Lower leg skin (tissue), 4 donors: Measurements from ENCODE around the gene DDI2. TPM values are rescaled to one million over a fixed set of nuclear protein-coding genes. Genes with fewer than 3 reads are reported as not detected.
"Not testable (repeated sequence)": the region's sequence is repeated elsewhere in the genome, so short reads cannot be mapped to it uniquely, and the experiment has no call there.

Experiments
- DNase-seq, 2 donors: peaks; one replicate each; pipeline ENCODE4 v3.0.0-alpha.2; 2019; ENCODE audit warnings: low spot score in 2 of 2
- H3K4me3 ChIP-seq: fragments of 200-600 bp; sonication (generic); 2 replicates; pipeline ENCODE4 v1.5.1; 2017; ENCODE audit warnings: mild to moderate bottlenecking, low read depth; ENCODE audit not compliant: poor library complexity, severe bottlenecking
- CTCF ChIP-seq, 3 donors: fragments of 450-650 bp; IDR thresholded peaks; one replicate each; pipeline ENCODE4 v1.5.1; 2016; ENCODE audit warnings: antibody characterized with exemption in 3 of 3, mild to moderate bottlenecking in 3 of 3, moderate library complexity in 2 of 3
- POLR2A ChIP-seq, 2 donors: fragments of 450-650 bp; IDR thresholded peaks; one replicate each; pipeline ENCODE4 v1.6.1; 2016 to 2017; ENCODE audit warnings: antibody characterized with exemption in 2 of 2, mild to moderate bottlenecking in 1 of 2, moderate library complexity in 1 of 2
- WGBS, 2 donors: methylation state at CpG; one replicate each; pipeline ENCODE4 v1.1.5; 2018; 5-methylcytosine and 5-hydroxymethylcytosine counted together
- intact Hi-C: fragments of 100-400 bp; cut with DNase I; formaldehyde crosslinking; loops from one replicate; pipeline ENCODE4 v1.15.0; 2023; ENCODE audit warnings: low total_unique reads
- total RNA-seq, 4 donors: library from RNA; depleted of rRNA; stranded (reverse); fragments of >200 nt; gene quantifications; one replicate each; pipeline ENCODE4 v1.1.0, GENCODE V29; 2016

The DDI2 gene
- total RNA-seq, 4 donors from 2014 or later, result 23.7 to 58.6 (median 37.0) TPM

GRCh38 chr1:15692121-15692682 lies 74.9 kb downstream of the DDI2 start:
- intact Hi-C loops, result no loop called here
- TF ChIP-seq CTCF (IDR thresholded peaks at IDR 0.05), result no peak
- TF ChIP-seq POLR2A (IDR thresholded peaks at IDR 0.05), result no peak
- no peak for DNase-seq
- 49 to 71% methylated on average over 5 of the region's 5 CpGs for WGBS, 2 donors
- no peak overlapping the region for H3K4me3 ChIP-seq

DNA sequence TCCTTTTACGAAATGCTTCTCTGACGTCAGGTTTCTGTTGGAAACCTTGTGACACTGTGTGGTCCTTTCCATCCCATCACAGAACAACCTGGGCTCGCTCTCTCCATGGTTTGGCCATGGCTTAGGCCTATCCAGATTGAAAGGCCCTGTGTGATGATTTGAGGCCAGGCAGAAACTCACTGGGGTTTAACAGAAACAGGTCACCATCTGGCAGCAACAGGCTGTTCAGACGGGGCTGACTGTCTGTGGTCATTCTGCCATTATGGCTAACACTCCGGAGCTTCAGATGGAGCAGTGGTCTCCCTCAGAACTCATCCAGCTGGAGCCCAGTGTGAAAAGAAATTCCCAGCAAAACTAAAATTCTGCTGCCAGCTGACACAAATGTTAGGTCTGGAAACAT lies 76.1 kb downstream of the DDI2 start:
- intact Hi-C loops, result no loop called here
- DNase-seq, result no peak
- TF ChIP-seq POLR2A (IDR thresholded peaks at IDR 0.05) (no peak), CTCF (IDR thresholded peaks at IDR 0.05) (no peak)
- WGBS, 2 donors, result 78 to 86% methylated on average over 5 of the region's 5 CpGs
- H3K4me3 ChIP-seq, result no peak overlapping the region

- TF ChIP-seq CTCF (IDR thresholded peaks at IDR 0.05) (no peak), POLR2A (IDR thresholded peaks at IDR 0.05) (no peak)
- DNase-seq, result no peak
- no peak overlapping the region for H3K4me3 ChIP-seq
- intact Hi-C loops, result no loop called here
- WGBS, 2 donors, result 39 to 51% methylated on average over 10 of the region's 10 CpGs
Observed at GRCh38 chr1:15696956-15697521, 79.8 kb downstream of the DDI2 start.

GRCh38 chr1:15698201-15698600 lies 80.9 kb downstream of the DDI2 start:
- intact Hi-C loops, result no loop called here
- TF ChIP-seq CTCF (IDR thresholded peaks at IDR 0.05) (no peak), POLR2A (IDR thresholded peaks at IDR 0.05) (no peak)
- no peak for DNase-seq
- no peak overlapping the region for H3K4me3 ChIP-seq
- WGBS, 2 donors, result 97 to 100% methylated on average over 2 of the region's 2 CpGs

GRCh38 chr1:15699321-15699720 lies 82.1 kb downstream of the DDI2 start:
- H3K4me3 ChIP-seq, DNase-seq, intact Hi-C loops: not testable (repeated sequence)
- 94 to 97% methylated on average over 4 of the region's 4 CpGs for WGBS, 2 donors

DNA sequence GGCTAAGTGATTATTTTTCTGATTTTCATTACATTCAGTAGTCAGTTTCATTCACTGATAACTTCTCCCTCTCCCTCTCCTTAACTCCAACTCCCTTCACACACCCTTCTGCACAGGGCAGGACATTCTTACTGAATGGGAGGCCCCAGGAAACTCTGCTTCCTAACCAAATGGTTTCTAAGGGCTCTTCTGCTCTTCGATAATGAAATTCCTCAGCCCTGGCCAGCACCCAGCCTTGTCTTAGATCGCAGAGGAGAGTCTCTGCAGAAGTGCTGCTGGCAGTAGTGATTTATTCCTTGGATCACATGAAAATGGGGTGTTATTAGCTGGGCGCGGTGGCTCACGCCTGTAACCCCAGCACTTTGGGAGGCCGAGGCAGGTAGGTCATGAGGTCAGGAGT lies 83.2 kb downstream of the DDI2 start:
- WGBS, 2 donors, result 55 to 72% methylated on average over 6 of the region's 6 CpGs
- intact Hi-C loops, result no loop called here
- no peak for TF ChIP-seq POLR2A (IDR thresholded peaks at IDR 0.05)
- H3K4me3 ChIP-seq, result no peak overlapping the region
- no peak for DNase-seq

- TF ChIP-seq CTCF (IDR thresholded peaks at IDR 0.05) (no peak), POLR2A (IDR thresholded peaks at IDR 0.05) (no peak)
- DNase-seq, result no peak
- no peak overlapping the region for H3K4me3 ChIP-seq
- intact Hi-C loops, result no loop called here
- WGBS, 2 donors, result 84 to 87% methylated on average over 8 of the region's 8 CpGs
Observed at GRCh38 chr1:15701784-15702183, 84.5 kb downstream of the DDI2 start.
